CD14-positive monocyte (primary cell): ENCODE data around the gene PARD6G. TPM values are rescaled to one million over a fixed set of nuclear protein-coding genes. Genes with fewer than 3 reads are reported as not detected.

Source experiments
- DNase-seq, 3 donors: peaks; one replicate each; pipeline ENCODE4 v3.0.0-alpha.2; 2011 to 2022
- H2AFZ ChIP-seq: 2 replicates; pipeline ENCODE4 v1.6.0; 2012; ENCODE audit warnings: mild to moderate bottlenecking, low read depth, low read length, inconsistent platforms; ENCODE audit not compliant: insufficient read depth, poor library complexity, severe bottlenecking
- H3K27ac ChIP-seq, 2 donors: 1 replicate in 1 of 2; 2 replicates in 1 of 2; pipeline ENCODE4 v1.5.1; 2012 to 2013; ENCODE audit warnings: low read length in 2 of 2, control low read depth in 1 of 2, inconsistent platforms in 1 of 2, low read depth in 1 of 2, mild to moderate bottlenecking in 1 of 2
- H3K27me3 ChIP-seq, 2 donors: one replicate each; pipeline versions ENCODE4 v1.6.0 to v1.6.1; 2011 to 2013; ENCODE audit warnings: low read length in 2 of 2; ENCODE audit not compliant: control insufficient read depth in 2 of 2, insufficient read depth in 2 of 2
- H3K36me3 ChIP-seq, 2 donors: replicated peaks in 1 of 2; 1 replicate in 1 of 2; 2 replicates in 1 of 2; pipeline versions ENCODE4 v1.5.1 to v1.6.1; 2012 to 2013; ENCODE audit warnings: low read length in 2 of 2, control low read depth in 1 of 2, inconsistent platforms in 1 of 2, mild to moderate bottlenecking in 1 of 2; ENCODE audit not compliant: insufficient read depth in 2 of 2, control insufficient read depth in 1 of 2
- H3K4me1 ChIP-seq, 2 donors: 1 replicate in 1 of 2; 2 replicates in 1 of 2; pipeline versions ENCODE4 v1.5.1 to v1.6.1; 2012 to 2013; ENCODE audit warnings: low read length in 2 of 2, control low read depth in 1 of 2, inconsistent platforms in 1 of 2, mild to moderate bottlenecking in 1 of 2, moderate library complexity in 1 of 2; ENCODE audit not compliant: insufficient read depth in 2 of 2, control insufficient read depth in 1 of 2
- H3K4me2 ChIP-seq: replicated peaks from 2 replicates; pipeline ENCODE3; 2012; ENCODE audit warnings: low read length, moderate library complexity, mild to moderate bottlenecking; ENCODE audit not compliant: poor library complexity, severe bottlenecking; ENCODE audit errors: extremely low read depth
- H3K4me3 ChIP-seq, 3 experiments: fragments of 200-600 bp in 1 of 3; sonication (generic) in 1 of 3; replicated peaks in 1 of 3; 1 replicate in 2 of 3; 2 replicates in 1 of 3; pipeline ENCODE4 v1.5.1; 2011 to 2013; ENCODE audit warnings: low read length in 3 of 3, mild to moderate bottlenecking in 3 of 3, control low read depth in 2 of 3, low read depth in 2 of 3, inconsistent platforms in 1 of 3, moderate library complexity in 1 of 3
- H3K79me2 ChIP-seq: 2 replicates; pipeline ENCODE4 v1.6.0; 2012; ENCODE audit warnings: mild to moderate bottlenecking, control low read depth, inconsistent platforms, low read length, moderate library complexity; ENCODE audit not compliant: insufficient read depth
- H3K9ac ChIP-seq: 2 replicates; pipeline ENCODE4 v1.6.0; 2017; ENCODE audit warnings: low read length, mild to moderate bottlenecking; ENCODE audit not compliant: insufficient read depth, poor library complexity, severe bottlenecking
- H3K9me3 ChIP-seq, 2 donors: replicated peaks in 1 of 2; 1 replicate in 1 of 2; 2 replicates in 1 of 2; pipeline versions ENCODE4 v1.5.1 to v1.6.1; 2012 to 2013; ENCODE audit warnings: low read length in 2 of 2, control low read depth in 1 of 2; ENCODE audit not compliant: control insufficient read depth in 1 of 2, insufficient read depth in 1 of 2
- H4K20me1 ChIP-seq: 2 replicates; pipeline ENCODE4 v1.6.0; 2012; ENCODE audit warnings: mild to moderate bottlenecking, low read length, control low read depth, moderate library complexity; ENCODE audit not compliant: insufficient read depth
- H3K27ac Mint-ChIP-seq, 7 donors: one replicate each; pipeline ENCODE4 v1.8.0; 2020; ENCODE audit warnings: mild to moderate bottlenecking in 7 of 7, mixed read lengths in 7 of 7, moderate library complexity in 6 of 7, inconsistent platforms in 2 of 7
- H3K27me3 Mint-ChIP-seq, 3 donors: one replicate each; pipeline ENCODE4 v1.8.0; 2021 to 2022; ENCODE audit warnings: low read depth in 3 of 3, mild to moderate bottlenecking in 3 of 3, mixed read lengths in 3 of 3, moderate library complexity in 3 of 3, inconsistent platforms in 1 of 3
- H3K36me3 Mint-ChIP-seq, 2 donors: one replicate each; pipeline ENCODE4 v1.8.0; 2020; ENCODE audit warnings: mixed read lengths in 2 of 2, inconsistent platforms in 1 of 2, mild to moderate bottlenecking in 1 of 2
- H3K4me1 Mint-ChIP-seq: one replicate; pipeline ENCODE4 v1.8.0; 2020; ENCODE audit warnings: mild to moderate bottlenecking, mixed read lengths
- H3K4me3 Mint-ChIP-seq, 2 donors: one replicate each; pipeline ENCODE4 v1.8.0; 2020; ENCODE audit warnings: mild to moderate bottlenecking in 2 of 2, mixed read lengths in 2 of 2, moderate library complexity in 1 of 2
- H3K9me3 Mint-ChIP-seq, 7 donors: one replicate each; pipeline ENCODE4 v1.8.0; 2020 to 2022; ENCODE audit warnings: mixed read lengths in 7 of 7, mild to moderate bottlenecking in 6 of 7, moderate library complexity in 6 of 7, inconsistent platforms in 2 of 7
- WGBS: methylation state at CpG from one replicate; pipeline ENCODE4 v1.1.5; 2013; ENCODE audit warnings: missing lambda C conversion rate; ENCODE audit not compliant: insufficient coverage; 5-methylcytosine and 5-hydroxymethylcytosine counted together
- intact Hi-C, 2 donors: fragments of 100-400 bp; cut with micrococcal nuclease; formaldehyde crosslinking; loops; one replicate each; pipeline versions ENCODE4 v1.15.0 to v1.15.1; 2023
- polyA plus RNA-seq, 3 donors: library from polyadenylated mRNA; depleted of rRNA in 1 of 3; unstranded in 2 of 3; stranded (reverse) in 1 of 3; fragments of 300-500 nt in 2 of 3; fragments of >200 nt in 1 of 3; fragmentation: Illumina TruSeq in 2 of 3; gene quantifications; 1 replicate in 2 of 3; 2 replicates in 1 of 3; pipeline ENCODE4 v1.2.3, GENCODE V29; 2012 to 2021
- TF ChIP-seq, protein P1 (sequence below): fragments of 200-600 bp; IDR thresholded peaks from one replicate; pipeline ENCODE4 v1.8.0; 2022; ENCODE audit warnings: antibody characterized with exemption, mild to moderate bottlenecking

PARD6G gene
- polyA plus RNA-seq, 3 donors = not detected

DNA sequence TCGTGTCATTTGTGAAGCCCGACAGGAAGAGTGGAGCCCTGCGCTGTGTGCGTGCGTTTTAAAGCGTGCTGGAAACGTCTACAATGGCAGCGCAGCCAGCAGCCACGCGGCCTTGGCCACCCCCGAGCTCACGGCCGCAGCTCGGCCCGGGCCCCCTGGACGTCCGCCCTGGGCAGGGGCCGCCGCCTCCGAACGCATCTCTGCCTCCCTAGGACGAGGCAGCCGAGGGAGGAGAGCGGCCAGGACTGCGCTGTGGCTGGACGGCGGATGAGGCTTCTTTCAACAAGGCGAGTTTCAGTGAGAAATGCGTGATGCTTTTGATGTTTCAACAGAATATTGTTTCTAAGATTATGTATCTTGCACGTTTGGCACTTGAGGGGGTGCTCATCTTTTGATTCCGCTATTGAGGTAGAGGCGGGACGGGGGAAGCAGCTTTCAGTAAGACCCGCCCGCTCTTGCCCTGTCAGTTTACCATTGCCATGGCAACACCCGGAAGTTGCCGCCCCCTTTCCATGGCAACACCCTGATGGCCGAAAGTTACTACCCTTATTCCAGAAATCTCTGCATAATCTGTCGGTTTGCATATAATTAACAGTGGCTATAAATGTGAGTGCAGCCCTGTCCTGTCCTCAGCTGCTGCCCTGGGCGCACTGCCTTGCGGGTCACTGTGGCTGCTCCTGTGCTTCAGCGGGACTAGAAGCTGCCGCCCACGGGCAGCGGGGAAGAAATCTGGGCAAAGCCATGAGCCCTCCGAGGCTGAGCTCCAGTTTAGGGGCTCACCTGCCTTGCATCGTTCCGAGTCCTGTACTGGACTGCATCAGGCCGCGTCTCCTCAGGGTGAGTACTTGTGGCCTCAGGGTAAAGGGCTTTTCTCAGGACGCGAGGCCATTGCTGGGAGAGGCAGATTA, 99.6 kb downstream of the PARD6G start:
- no peaks in the 10 kb centered on the region for H3K9me3 ChIP-seq
- TF ChIP-seq, protein P1, sequence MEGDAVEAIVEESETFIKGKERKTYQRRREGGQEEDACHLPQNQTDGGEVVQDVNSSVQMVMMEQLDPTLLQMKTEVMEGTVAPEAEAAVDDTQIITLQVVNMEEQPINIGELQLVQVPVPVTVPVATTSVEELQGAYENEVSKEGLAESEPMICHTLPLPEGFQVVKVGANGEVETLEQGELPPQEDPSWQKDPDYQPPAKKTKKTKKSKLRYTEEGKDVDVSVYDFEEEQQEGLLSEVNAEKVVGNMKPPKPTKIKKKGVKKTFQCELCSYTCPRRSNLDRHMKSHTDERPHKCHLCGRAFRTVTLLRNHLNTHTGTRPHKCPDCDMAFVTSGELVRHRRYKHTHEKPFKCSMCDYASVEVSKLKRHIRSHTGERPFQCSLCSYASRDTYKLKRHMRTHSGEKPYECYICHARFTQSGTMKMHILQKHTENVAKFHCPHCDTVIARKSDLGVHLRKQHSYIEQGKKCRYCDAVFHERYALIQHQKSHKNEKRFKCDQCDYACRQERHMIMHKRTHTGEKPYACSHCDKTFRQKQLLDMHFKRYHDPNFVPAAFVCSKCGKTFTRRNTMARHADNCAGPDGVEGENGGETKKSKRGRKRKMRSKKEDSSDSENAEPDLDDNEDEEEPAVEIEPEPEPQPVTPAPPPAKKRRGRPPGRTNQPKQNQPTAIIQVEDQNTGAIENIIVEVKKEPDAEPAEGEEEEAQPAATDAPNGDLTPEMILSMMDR = no peak
- WGBS = 27% methylated on average over 46 of the region's 52 CpGs
- H2AFZ ChIP-seq = peak overlapping the region; percentile 74
- H3K4me3 Mint-ChIP-seq = peak overlapping the region; percentile 85 to 93
- peaks cover 0 to 11% of the 10 kb centered on the region in 2 donors for H3K27me3 ChIP-seq
- intact Hi-C loops = loop anchor here (5.0 kb wide), 3 partner anchors 35 to 115 kb away; partner anchors contain the start of genes ADNP2 (in 1 of the 2) and RBFA (in 1 of the 2)
- H3K27ac Mint-ChIP-seq = peak overlapping the region in 6 of 7 donors; percentile 72 to 89 (median 86)
- peaks cover 0 to 2% (median 0%) of the 10 kb centered on the region in 7 donors for H3K9me3 Mint-ChIP-seq
- peak overlapping the region; percentile 50 for H3K9ac ChIP-seq
- H3K4me1 ChIP-seq = peaks cover 24 to 29% of the 10 kb centered on the region in 2 donors
- H4K20me1 ChIP-seq = no peaks in the 10 kb centered on the region
- no peaks in the 10 kb centered on the region for H3K79me2 ChIP-seq
- peak overlapping the region; percentile 92 for H3K4me2 ChIP-seq
- H3K4me1 Mint-ChIP-seq = peaks cover 26% of the 10 kb centered on the region
- H3K36me3 ChIP-seq = no peaks in the 10 kb centered on the region
- H3K36me3 Mint-ChIP-seq = peaks cover 0 to 2% of the 10 kb centered on the region in 2 donors
- peak overlapping the region; percentile 53 to 85 (median 54) for H3K4me3 ChIP-seq
- peaks cover 11 to 18% (median 12%) of the 10 kb centered on the region in 3 donors for H3K27me3 Mint-ChIP-seq
- H3K27ac ChIP-seq = peak overlapping the region; percentile 27 to 57
- peak; percentile 62 to 75 (median 70) for DNase-seq

DNA sequence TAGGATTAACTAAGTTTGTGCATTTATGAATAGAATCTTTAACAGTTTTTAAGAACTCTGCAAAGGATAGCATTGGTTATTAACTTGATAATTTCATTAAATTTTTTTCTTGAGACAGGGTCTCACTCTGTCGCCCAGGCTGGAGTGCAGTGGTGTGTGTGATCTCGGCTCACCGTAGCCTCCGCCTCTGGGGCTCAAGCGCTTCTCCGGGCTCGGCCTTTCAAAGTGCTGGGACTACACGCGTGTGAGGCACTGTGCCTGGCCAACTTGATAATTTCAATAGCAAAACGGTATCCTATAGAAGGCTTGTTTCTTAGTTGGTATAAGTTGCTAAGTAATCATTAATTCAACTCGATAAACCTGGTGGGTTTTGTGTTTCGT, 100.3 kb downstream of the PARD6G start:
- no peak overlapping the region for H3K27ac ChIP-seq
- peak overlapping the region; percentile 50 for H3K9ac ChIP-seq
- peak overlapping the region; percentile 74 for H2AFZ ChIP-seq
- H3K4me3 Mint-ChIP-seq = peak overlapping the region; percentile 85 to 93
- peaks cover 0 to 11% of the 10 kb centered on the region in 2 donors for H3K27me3 ChIP-seq
- intact Hi-C loops = loop anchor here (5.0 kb wide), 3 partner anchors 35 to 115 kb away; partner anchors contain the start of genes ADNP2 (in 1 of the 2) and RBFA (in 1 of the 2)
- TF ChIP-seq, protein P1 = no peak
- no peak overlapping the region for H3K27ac Mint-ChIP-seq
- peaks cover 11 to 18% (median 12%) of the 10 kb centered on the region in 3 donors for H3K27me3 Mint-ChIP-seq
- peak overlapping the region; percentile 92 for H3K4me2 ChIP-seq
- no peaks in the 10 kb centered on the region for H3K36me3 ChIP-seq
- 26% methylated on average over 7 of the region's 12 CpGs for WGBS
- H3K36me3 Mint-ChIP-seq = peaks cover 0 to 2% of the 10 kb centered on the region in 2 donors
- peaks cover 0 to 2% (median 0%) of the 10 kb centered on the region in 7 donors for H3K9me3 Mint-ChIP-seq
- H4K20me1 ChIP-seq = no peaks in the 10 kb centered on the region
- no peaks in the 10 kb centered on the region for H3K9me3 ChIP-seq
- peaks cover 26% of the 10 kb centered on the region for H3K4me1 Mint-ChIP-seq
- H3K4me3 ChIP-seq = peak overlapping the region; percentile 53 to 85 (median 54)
- no peak for DNase-seq
- no peaks in the 10 kb centered on the region for H3K79me2 ChIP-seq
- H3K4me1 ChIP-seq = peaks cover 24 to 29% of the 10 kb centered on the region in 2 donors
